Measurements from ENCODE around the gene C19orf33. TPM values are rescaled to one million over a fixed set of nuclear protein-coding genes. Genes with fewer than 3 reads are reported as not detected.

C19orf33 gene
- polyA plus RNA-seq, 1 donor (not counting 4 experiments of a cell fraction or from before 2014, with no cell fraction given): 366 TPM

DNA sequence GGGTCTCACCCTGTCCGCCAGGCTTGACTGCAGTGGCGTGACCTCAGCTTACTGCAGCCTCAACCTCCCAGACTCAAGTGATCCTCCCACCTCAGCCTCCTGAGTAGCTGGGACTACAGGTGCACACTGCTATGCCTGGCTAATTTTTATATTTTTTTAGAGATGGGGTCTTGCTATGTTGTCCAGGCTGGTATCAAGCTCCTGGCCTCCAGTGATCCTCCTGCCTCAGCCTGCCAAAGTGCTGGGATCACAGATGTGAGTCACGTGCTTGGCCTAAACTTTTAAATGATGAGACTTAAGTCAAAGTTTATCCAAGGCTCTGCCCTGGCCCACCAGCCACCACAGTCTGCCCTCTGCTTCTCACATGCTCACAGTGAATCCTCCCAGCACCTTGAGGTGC, 2.2 kb downstream of the C19orf33 start:
- FAIRE-seq: no peak
- no peaks in the 10 kb centered on the region for H4K20me1 ChIP-seq (ENCODE audit: control insufficient read depth, extremely low read depth, insufficient read depth, low read length)
- H2AFZ ChIP-seq (ENCODE audit: control insufficient read depth, low read length): no peak overlapping the region
- H3K4me2 ChIP-seq (ENCODE audit: control insufficient read depth, extremely low read depth, insufficient read depth, low read depth, low read length): no peak overlapping the region
- H3K4me1 ChIP-seq (ENCODE audit: control insufficient read depth, extremely low read depth, insufficient read depth, low read length): peaks cover 25% of the 10 kb centered on the region
- H3K9me1 ChIP-seq (ENCODE audit: control insufficient read depth, extremely low read depth, insufficient read depth, low read length): no peaks in the 10 kb centered on the region
- peaks cover 22% of the 10 kb centered on the region for H3K79me2 ChIP-seq (ENCODE audit: control insufficient read depth, insufficient read depth, low read length)
- no peak overlapping the region for H3K4me3 ChIP-seq (ENCODE audit: control insufficient read depth in 2 of 3, extremely low read depth in 1 of 3, insufficient read depth in 2 of 3, low read depth in 1 of 3, low read length in 3 of 3)
- dilution Hi-C loops (cut with MboI; ENCODE audit: extremely low pct_ligation_motif_present, low sequenced_read_pairs): no loop called here
- H3K9me3 ChIP-seq (ENCODE audit: control insufficient read depth, low read depth, low read length): no peaks in the 10 kb centered on the region
- H3K27me3 ChIP-seq (ENCODE audit: control insufficient read depth, extremely low read depth, insufficient read depth, low read length): no peaks in the 10 kb centered on the region
- H3K9ac ChIP-seq (ENCODE audit: control insufficient read depth, extremely low read depth, insufficient read depth, low read length): no peak overlapping the region
- H3K36me3 ChIP-seq (ENCODE audit: control insufficient read depth in 2 of 2, extremely low read depth in 1 of 2, insufficient read depth in 2 of 2, low read length in 2 of 2): peaks cover 6 to 27% of the 10 kb centered on the region in 2 experiments
- DNase-seq (ENCODE audit: low read depth, low spot score): no peak
- no peak overlapping the region for H3K27ac ChIP-seq (ENCODE audit: control insufficient read depth, insufficient read depth, low read length)
- no peak for TF ChIP-seq EZH2 (IDR thresholded peaks at IDR 0.05; ENCODE audit: low read length)
- TF ChIP-seq, protein P1, sequence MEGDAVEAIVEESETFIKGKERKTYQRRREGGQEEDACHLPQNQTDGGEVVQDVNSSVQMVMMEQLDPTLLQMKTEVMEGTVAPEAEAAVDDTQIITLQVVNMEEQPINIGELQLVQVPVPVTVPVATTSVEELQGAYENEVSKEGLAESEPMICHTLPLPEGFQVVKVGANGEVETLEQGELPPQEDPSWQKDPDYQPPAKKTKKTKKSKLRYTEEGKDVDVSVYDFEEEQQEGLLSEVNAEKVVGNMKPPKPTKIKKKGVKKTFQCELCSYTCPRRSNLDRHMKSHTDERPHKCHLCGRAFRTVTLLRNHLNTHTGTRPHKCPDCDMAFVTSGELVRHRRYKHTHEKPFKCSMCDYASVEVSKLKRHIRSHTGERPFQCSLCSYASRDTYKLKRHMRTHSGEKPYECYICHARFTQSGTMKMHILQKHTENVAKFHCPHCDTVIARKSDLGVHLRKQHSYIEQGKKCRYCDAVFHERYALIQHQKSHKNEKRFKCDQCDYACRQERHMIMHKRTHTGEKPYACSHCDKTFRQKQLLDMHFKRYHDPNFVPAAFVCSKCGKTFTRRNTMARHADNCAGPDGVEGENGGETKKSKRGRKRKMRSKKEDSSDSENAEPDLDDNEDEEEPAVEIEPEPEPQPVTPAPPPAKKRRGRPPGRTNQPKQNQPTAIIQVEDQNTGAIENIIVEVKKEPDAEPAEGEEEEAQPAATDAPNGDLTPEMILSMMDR (optimal IDR thresholded peaks at IDR 0.05 in 1 of 3, IDR thresholded peaks at IDR 0.05 in 1 of 3, conservative IDR thresholded peaks at IDR 0.05 in 1 of 3; ENCODE audit: extremely low read depth in 1 of 3, insufficient read depth in 2 of 3, low read length in 3 of 3): no peak

DNA sequence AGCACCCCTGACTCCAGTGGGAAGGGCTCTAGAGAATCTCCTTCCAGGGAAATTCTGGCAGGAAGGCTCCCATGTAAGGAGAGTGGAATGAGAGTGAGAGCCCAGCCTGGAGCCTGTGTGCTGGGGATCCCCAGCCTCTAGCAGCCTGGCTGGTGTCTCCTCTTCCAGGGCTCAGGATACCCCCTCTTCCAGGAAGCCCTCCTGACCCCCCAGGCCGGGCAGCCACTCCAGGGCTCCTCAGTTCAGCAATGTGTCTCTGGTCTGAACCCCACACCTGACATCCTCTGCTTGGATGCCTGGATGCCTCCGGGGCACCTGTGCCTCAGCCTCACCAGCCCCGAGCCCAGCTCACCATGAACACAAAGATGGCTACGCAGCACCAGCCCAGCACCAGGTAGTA, 3.0 kb downstream of the C19orf33 start:
- dilution Hi-C loops (cut with MboI; ENCODE audit: extremely low pct_ligation_motif_present, low sequenced_read_pairs): no loop called here
- H3K9me1 ChIP-seq (ENCODE audit: control insufficient read depth, extremely low read depth, insufficient read depth, low read length): no peaks in the 10 kb centered on the region
- H3K4me1 ChIP-seq (ENCODE audit: control insufficient read depth, extremely low read depth, insufficient read depth, low read length): peaks cover 25% of the 10 kb centered on the region
- H3K36me3 ChIP-seq (ENCODE audit: control insufficient read depth in 2 of 2, extremely low read depth in 1 of 2, insufficient read depth in 2 of 2, low read length in 2 of 2): peaks cover 6 to 30% of the 10 kb centered on the region in 2 experiments
- no peak overlapping the region for H3K4me2 ChIP-seq (ENCODE audit: control insufficient read depth, extremely low read depth, insufficient read depth, low read depth, low read length)
- DNase-seq (ENCODE audit: low read depth, low spot score): no peak
- no peaks in the 10 kb centered on the region for H4K20me1 ChIP-seq (ENCODE audit: control insufficient read depth, extremely low read depth, insufficient read depth, low read length)
- H2AFZ ChIP-seq (ENCODE audit: control insufficient read depth, low read length): no peak overlapping the region
- TF ChIP-seq, protein P1 (optimal IDR thresholded peaks at IDR 0.05 in 1 of 3, IDR thresholded peaks at IDR 0.05 in 1 of 3, conservative IDR thresholded peaks at IDR 0.05 in 1 of 3; ENCODE audit: extremely low read depth in 1 of 3, insufficient read depth in 2 of 3, low read length in 3 of 3): no peak
- no peak for TF ChIP-seq EZH2 (IDR thresholded peaks at IDR 0.05; ENCODE audit: low read length)
- peaks cover 22% of the 10 kb centered on the region for H3K79me2 ChIP-seq (ENCODE audit: control insufficient read depth, insufficient read depth, low read length)
- no peaks in the 10 kb centered on the region for H3K27me3 ChIP-seq (ENCODE audit: control insufficient read depth, extremely low read depth, insufficient read depth, low read length)
- no peaks in the 10 kb centered on the region for H3K9me3 ChIP-seq (ENCODE audit: control insufficient read depth, low read depth, low read length)
- no peak overlapping the region for H3K9ac ChIP-seq (ENCODE audit: control insufficient read depth, extremely low read depth, insufficient read depth, low read length)
- no peak overlapping the region for H3K4me3 ChIP-seq (ENCODE audit: control insufficient read depth in 2 of 3, extremely low read depth in 1 of 3, insufficient read depth in 2 of 3, low read depth in 1 of 3, low read length in 3 of 3)
- no peak for FAIRE-seq
- no peak overlapping the region for H3K27ac ChIP-seq (ENCODE audit: control insufficient read depth, insufficient read depth, low read length)

All from keratinocyte (primary cell).